ENCODE data around the gene CHRNA1. TPM values are rescaled to one million over a fixed set of nuclear protein-coding genes. Genes with fewer than 3 reads are reported as not detected.

The CHRNA1 gene
- total RNA-seq, 2 experiments from 2014 or later, result 0.17 to 0.19 TPM

DNA sequence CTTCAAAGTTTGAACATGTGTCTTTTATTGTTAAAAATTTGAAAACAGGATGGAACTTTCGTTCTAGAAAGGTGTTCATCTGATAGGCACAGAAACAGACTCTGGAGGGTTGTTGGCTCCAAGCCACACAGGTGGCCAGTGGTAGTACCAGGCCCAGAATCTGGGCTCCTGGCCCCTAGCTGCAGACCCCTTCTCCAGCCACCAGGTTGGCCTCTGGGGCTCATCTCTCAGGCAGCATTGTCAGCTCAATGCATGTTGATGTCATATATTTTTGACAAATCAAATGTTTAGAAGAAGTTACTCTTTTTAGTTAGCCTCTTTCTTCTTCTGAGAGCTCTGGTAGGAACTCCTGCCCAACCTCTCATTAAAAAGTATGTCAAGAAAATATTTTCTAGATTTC, 34.5 kb upstream of the CHRNA1 start:
- Mint-ChIP-seq H3K4me3 (no peak overlapping the region), H3K9me3 (no peaks in the 10 kb centered on the region), H3K27ac (no peak overlapping the region), H3K27me3 (no peaks in the 10 kb centered on the region), H3K36me3 (ENCODE audit: low read depth) (no peaks in the 10 kb centered on the region), H3K4me1 (ENCODE audit: low read depth) (no peaks in the 10 kb centered on the region)
- intact Hi-C loops (cut with DNase I, micrococcal nuclease), result no loop called here
- ATAC-seq (ENCODE audit: poor library complexity) (no peak), DNase-seq (no peak)
- H3K27me3 ChIP-seq (ENCODE audit: control insufficient read depth in 1 of 2, insufficient read depth in 2 of 2, low read length in 2 of 2), result no peaks in the 10 kb centered on the region
- ChIA-PET CTCF (no interaction called here), POLR2A (interaction anchor here (0.9 kb wide), 1 partner anchor 35 kb away, joined by 4 read pairs; no protein-coding TSS in a partner anchor)
- no peak overlapping the region for H3K27ac ChIP-seq (ENCODE audit: low read depth in 1 of 2, low read length in 2 of 2)
- H3K9me3 ChIP-seq (ENCODE audit: control insufficient read depth in 1 of 2, insufficient read depth in 1 of 2, low read length in 2 of 2), result no peaks in the 10 kb centered on the region
- H3K4me3 ChIP-seq (ENCODE audit: low read length), result no peak overlapping the region
- TF ChIP-seq, protein P1, sequence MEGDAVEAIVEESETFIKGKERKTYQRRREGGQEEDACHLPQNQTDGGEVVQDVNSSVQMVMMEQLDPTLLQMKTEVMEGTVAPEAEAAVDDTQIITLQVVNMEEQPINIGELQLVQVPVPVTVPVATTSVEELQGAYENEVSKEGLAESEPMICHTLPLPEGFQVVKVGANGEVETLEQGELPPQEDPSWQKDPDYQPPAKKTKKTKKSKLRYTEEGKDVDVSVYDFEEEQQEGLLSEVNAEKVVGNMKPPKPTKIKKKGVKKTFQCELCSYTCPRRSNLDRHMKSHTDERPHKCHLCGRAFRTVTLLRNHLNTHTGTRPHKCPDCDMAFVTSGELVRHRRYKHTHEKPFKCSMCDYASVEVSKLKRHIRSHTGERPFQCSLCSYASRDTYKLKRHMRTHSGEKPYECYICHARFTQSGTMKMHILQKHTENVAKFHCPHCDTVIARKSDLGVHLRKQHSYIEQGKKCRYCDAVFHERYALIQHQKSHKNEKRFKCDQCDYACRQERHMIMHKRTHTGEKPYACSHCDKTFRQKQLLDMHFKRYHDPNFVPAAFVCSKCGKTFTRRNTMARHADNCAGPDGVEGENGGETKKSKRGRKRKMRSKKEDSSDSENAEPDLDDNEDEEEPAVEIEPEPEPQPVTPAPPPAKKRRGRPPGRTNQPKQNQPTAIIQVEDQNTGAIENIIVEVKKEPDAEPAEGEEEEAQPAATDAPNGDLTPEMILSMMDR (IDR thresholded peaks at IDR 0.05), result no peak
- H3K36me3 ChIP-seq (ENCODE audit: insufficient read depth, low read length), result no peaks in the 10 kb centered on the region
- H3K4me1 ChIP-seq (ENCODE audit: insufficient read depth, low read length), result no peaks in the 10 kb centered on the region

DNA sequence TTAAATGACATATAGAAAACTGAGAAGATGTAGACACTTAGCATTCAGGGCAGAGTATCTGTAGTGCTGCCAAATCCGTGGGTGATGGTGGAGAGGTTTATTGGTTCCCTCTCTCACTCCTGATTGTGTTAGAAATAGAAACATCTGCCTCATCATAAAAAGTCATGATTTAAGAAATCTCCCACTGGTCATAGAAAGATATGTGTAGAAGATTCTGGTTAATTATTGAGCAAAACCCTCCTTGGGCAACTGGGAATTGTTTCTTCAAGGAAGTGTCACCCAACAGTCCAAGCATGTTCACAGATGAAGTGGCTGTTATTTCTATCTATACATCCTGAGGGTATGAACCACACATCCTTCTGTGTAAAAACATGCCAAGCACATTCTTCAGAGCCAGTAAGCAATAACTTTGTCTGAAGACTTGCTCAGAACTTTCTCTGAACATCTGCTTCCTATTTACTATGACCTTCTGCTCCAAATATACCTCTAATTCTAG, 33.6 kb upstream of the CHRNA1 start:
- ATAC-seq (ENCODE audit: poor library complexity), result no peak

DNA sequence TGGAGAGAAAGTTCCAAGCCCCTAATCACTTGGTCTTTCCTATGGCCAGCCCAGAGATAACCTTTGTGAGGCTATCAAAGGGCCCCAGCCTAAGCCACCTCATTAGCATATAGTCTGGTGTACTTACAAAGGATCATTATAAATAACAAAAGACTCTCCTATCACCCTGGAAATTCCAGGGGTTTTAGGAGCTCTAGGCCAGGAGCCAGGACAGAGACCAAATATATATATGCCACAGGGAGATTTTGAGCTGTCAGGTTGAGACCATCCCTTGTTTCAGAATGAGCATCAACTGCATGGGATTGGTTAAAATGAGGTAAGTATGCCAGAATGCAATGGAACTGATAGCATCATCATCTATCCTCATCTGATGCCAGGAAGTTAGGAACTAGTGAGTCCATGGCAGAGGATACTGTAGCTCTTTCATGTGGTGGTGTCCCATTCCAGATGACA, 32.1 kb upstream of the CHRNA1 start:
- Histone ChIP-seq H3K4me3 (ENCODE audit: low read length) (no peak overlapping the region), H3K27me3 (ENCODE audit: control insufficient read depth in 1 of 2, insufficient read depth in 2 of 2, low read length in 2 of 2) (no peaks in the 10 kb centered on the region), H3K4me1 (ENCODE audit: insufficient read depth, low read length) (no peaks in the 10 kb centered on the region), H3K36me3 (ENCODE audit: insufficient read depth, low read length) (no peaks in the 10 kb centered on the region), H3K9me3 (ENCODE audit: control insufficient read depth in 1 of 2, insufficient read depth in 1 of 2, low read length in 2 of 2) (no peaks in the 10 kb centered on the region), H3K27ac (ENCODE audit: low read depth in 1 of 2, low read length in 2 of 2) (no peak overlapping the region)
- Mint-ChIP-seq H3K4me1 (ENCODE audit: low read depth) (no peaks in the 10 kb centered on the region), H3K36me3 (ENCODE audit: low read depth) (no peaks in the 10 kb centered on the region), H3K27me3 (no peaks in the 10 kb centered on the region), H3K9me3 (no peaks in the 10 kb centered on the region), H3K27ac (no peak overlapping the region), H3K4me3 (no peak overlapping the region)
- ATAC-seq (ENCODE audit: poor library complexity), result no peak
- no peak for DNase-seq
- POLR2A ChIA-PET, result no interaction called here
- CTCF ChIA-PET, result no interaction called here
- TF ChIP-seq, protein P1 (IDR thresholded peaks at IDR 0.05), result no peak
- intact Hi-C loops (cut with DNase I, micrococcal nuclease), result no loop called here

More for the DNA sequence above, 33.6 kb upstream of the CHRNA1 start:
- H3K4me1 ChIP-seq (ENCODE audit: insufficient read depth, low read length), result no peaks in the 10 kb centered on the region
- TF ChIP-seq, protein P1 (IDR thresholded peaks at IDR 0.05), result no peak
- Mint-ChIP-seq H3K4me3 (no peak overlapping the region), H3K9me3 (no peaks in the 10 kb centered on the region), H3K36me3 (ENCODE audit: low read depth) (no peaks in the 10 kb centered on the region), H3K27me3 (no peaks in the 10 kb centered on the region), H3K4me1 (ENCODE audit: low read depth) (no peaks in the 10 kb centered on the region), H3K27ac (no peak overlapping the region)
- H3K9me3 ChIP-seq (ENCODE audit: control insufficient read depth in 1 of 2, insufficient read depth in 1 of 2, low read length in 2 of 2), result no peaks in the 10 kb centered on the region
- no peak for DNase-seq
- CTCF ChIA-PET, result no interaction called here
- no peaks in the 10 kb centered on the region for H3K27me3 ChIP-seq (ENCODE audit: control insufficient read depth in 1 of 2, insufficient read depth in 2 of 2, low read length in 2 of 2)
- intact Hi-C loops (cut with DNase I, micrococcal nuclease), result no loop called here
- POLR2A ChIA-PET, result no interaction called here
- H3K4me3 ChIP-seq (ENCODE audit: low read length), result no peak overlapping the region
- no peaks in the 10 kb centered on the region for H3K36me3 ChIP-seq (ENCODE audit: insufficient read depth, low read length)
- H3K27ac ChIP-seq (ENCODE audit: low read depth in 1 of 2, low read length in 2 of 2), result no peak overlapping the region

Measured in CD4-positive, alpha-beta T cell (primary cell).